ENCODE results near the gene ZBTB4. TPM values are rescaled to one million over a fixed set of nuclear protein-coding genes. Genes with fewer than 3 reads are reported as not detected.
A peak's percentile ranks its signal among the peaks of the same experiment; 100 is the strongest.
"Not testable (repeated sequence)": the region's sequence is repeated elsewhere in the genome, so short reads cannot be mapped to it uniquely, and the experiment has no call there.

Gene ZBTB4
- total RNA-seq, 1 donor from 2014 or later, result 79.0 TPM

DNA sequence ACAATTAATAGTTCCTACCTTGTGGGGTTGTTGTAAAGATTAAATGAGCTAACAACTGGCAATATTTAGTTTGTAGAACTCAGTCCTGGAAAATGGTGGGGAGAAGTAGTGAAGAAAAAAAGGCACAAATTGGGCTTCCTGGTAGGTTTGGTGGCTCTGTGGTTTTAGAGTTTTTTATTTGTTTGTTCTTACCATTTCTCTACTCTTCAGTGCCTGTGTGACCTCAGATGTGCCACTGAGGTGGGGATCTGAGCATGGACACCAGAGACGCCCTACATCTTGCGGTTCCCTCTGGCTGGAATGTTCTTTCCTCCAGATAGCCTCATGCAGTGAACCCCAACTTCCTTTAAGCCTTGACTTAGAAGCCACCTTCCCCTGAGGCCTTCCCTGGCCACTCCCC lies 7.7 kb downstream of the ZBTB4 start:
- Histone ChIP-seq H3K27ac (no peak overlapping the region), H3K27me3 (ENCODE audit: low read depth) (no peaks in the 10 kb centered on the region), H3K4me1 (peaks cover 79% of the 10 kb centered on the region), H3K4me3 (no peak overlapping the region), H3K9me3 (no peaks in the 10 kb centered on the region), H3K36me3 (peaks cover 7% of the 10 kb centered on the region)
- TF ChIP-seq, protein P1, sequence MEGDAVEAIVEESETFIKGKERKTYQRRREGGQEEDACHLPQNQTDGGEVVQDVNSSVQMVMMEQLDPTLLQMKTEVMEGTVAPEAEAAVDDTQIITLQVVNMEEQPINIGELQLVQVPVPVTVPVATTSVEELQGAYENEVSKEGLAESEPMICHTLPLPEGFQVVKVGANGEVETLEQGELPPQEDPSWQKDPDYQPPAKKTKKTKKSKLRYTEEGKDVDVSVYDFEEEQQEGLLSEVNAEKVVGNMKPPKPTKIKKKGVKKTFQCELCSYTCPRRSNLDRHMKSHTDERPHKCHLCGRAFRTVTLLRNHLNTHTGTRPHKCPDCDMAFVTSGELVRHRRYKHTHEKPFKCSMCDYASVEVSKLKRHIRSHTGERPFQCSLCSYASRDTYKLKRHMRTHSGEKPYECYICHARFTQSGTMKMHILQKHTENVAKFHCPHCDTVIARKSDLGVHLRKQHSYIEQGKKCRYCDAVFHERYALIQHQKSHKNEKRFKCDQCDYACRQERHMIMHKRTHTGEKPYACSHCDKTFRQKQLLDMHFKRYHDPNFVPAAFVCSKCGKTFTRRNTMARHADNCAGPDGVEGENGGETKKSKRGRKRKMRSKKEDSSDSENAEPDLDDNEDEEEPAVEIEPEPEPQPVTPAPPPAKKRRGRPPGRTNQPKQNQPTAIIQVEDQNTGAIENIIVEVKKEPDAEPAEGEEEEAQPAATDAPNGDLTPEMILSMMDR (IDR thresholded peaks at IDR 0.05), result no peak
- DNase-seq (no peak), ATAC-seq (no peak)
- intact Hi-C loops (cut with DNase I), result no loop called here

DNA sequence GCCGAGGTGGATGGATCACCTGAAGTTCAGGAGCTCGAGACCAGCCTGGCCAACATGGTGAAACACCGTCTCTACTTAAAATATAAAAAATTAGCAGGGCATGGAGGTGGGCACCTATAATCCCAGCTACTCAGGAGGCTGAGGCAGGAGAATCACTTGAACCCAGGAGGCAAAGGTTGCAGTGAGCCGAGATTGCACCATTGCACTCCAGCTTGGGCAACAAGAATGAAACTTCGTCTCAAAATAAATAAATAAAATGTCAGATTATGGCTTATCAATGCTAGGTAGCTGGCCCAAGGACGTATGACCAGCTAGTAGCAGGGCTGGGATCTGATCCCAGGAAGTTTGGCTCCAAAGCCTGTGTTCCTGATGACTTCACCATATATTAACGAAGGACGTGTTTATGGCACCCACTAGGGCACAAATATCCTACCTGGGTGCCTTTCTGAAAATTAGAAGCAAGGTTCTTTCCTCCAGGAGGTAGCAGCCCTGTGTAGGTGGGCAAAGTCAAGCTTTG lies 8.9 kb downstream of the ZBTB4 start:
- DNase-seq; H3K27me3 ChIP-seq (ENCODE audit: low read depth); ATAC-seq; H3K4me3 ChIP-seq; H3K9me3 ChIP-seq; intact Hi-C loops (cut with DNase I): not testable (repeated sequence)
- Histone ChIP-seq H3K4me1 (peaks cover 76% of the 10 kb centered on the region), H3K27ac (peak overlapping the region; percentile 4), H3K36me3 (peaks cover 18% of the 10 kb centered on the region)

DNA sequence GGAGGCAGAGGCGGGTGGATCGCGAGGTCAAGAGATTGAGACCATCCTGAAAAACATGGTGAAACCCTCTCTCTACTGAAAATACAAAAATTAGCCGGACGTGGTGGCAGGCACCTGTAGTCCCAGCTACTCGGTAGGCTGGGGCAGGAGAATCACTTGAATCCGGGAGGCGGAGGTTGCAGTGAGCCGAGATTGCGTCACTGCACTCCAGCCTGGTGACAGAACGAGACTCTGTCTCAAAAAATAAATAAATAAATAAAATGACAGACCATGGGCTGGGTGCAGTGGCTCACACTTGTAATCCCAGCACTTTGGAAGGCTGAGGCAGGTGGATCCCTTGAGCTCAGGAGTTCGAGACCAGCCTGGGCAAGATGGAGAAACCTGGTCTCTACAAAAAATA lies 9.6 kb downstream of the ZBTB4 start:
- H3K4me1 ChIP-seq, result peaks cover 69% of the 10 kb centered on the region
- ATAC-seq; DNase-seq; H3K27me3 ChIP-seq (ENCODE audit: low read depth); H3K4me3 ChIP-seq; intact Hi-C loops (cut with DNase I); H3K27ac ChIP-seq; H3K9me3 ChIP-seq: not testable (repeated sequence)
- H3K36me3 ChIP-seq, result peaks cover 22% of the 10 kb centered on the region

DNA sequence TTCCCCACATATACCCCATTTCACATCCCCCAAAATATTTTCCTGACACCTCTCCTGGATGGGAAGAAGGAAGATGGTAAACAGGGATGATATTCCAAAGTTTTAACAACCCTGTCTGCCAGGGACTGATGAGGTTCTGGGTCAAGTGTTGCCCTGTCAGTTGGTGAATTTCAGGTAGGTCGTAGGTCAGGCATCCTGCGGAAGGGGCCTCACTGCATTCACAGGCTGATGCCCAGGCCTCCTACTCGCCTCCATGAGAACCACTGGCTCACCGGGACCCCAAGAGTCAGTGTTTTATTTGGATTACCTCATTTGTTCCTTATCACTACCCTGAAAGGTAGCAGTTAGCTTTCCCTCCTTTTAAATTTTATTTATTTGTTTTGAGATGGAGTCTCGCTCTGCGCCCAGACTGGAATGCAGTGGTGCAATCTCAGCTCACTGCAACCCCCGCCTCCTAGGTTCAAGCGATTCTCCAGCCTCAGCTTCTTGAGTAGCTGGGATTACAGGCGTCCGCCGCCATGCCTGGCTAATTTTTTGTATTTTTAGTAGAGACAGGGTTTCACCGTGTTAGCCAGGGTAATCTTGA lies 10.5 kb downstream of the ZBTB4 start:
- TF ChIP-seq, protein P1 (IDR thresholded peaks at IDR 0.05), result no peak
- Histone ChIP-seq H3K9me3 (no peaks in the 10 kb centered on the region), H3K4me3 (no peak overlapping the region), H3K27ac (peak overlapping the region; percentile 37), H3K36me3 (peaks cover 29% of the 10 kb centered on the region), H3K4me1 (peaks cover 61% of the 10 kb centered on the region), H3K27me3 (ENCODE audit: low read depth) (no peaks in the 10 kb centered on the region)
- ATAC-seq (peak in 1 of 2 donors; percentile 20), DNase-seq (no peak)
- intact Hi-C loops (cut with DNase I), result no loop called here

DNA sequence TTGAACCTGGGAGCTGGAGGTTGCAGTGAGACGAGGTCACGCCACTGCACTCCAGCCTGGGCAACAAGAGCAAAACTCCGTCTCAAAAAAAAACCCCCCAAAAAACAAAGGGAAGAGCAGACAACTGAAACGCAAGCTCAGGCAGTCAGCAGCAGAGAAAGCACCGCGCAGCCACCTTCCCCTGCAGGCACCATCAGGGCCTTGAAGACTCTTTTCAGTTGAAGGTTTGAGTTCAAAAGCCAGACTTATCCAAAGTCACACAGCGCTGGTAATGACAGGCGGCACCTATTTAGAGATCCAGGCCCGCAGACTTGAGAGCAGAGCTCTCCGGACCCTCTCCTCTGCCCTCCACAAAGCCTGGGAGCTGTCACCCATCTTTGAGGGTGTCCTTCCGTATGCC lies 11.1 kb downstream of the ZBTB4 start:
- Histone ChIP-seq H3K27ac (peak overlapping the region; percentile 37), H3K4me3 (no peak overlapping the region), H3K9me3 (no peaks in the 10 kb centered on the region), H3K27me3 (ENCODE audit: low read depth) (no peaks in the 10 kb centered on the region), H3K36me3 (peaks cover 36% of the 10 kb centered on the region), H3K4me1 (peaks cover 61% of the 10 kb centered on the region)
- DNase-seq, result no peak
- intact Hi-C loops (cut with DNase I), result no loop called here
- TF ChIP-seq, protein P1 (IDR thresholded peaks at IDR 0.05), result no peak
- no peak for ATAC-seq

DNA sequence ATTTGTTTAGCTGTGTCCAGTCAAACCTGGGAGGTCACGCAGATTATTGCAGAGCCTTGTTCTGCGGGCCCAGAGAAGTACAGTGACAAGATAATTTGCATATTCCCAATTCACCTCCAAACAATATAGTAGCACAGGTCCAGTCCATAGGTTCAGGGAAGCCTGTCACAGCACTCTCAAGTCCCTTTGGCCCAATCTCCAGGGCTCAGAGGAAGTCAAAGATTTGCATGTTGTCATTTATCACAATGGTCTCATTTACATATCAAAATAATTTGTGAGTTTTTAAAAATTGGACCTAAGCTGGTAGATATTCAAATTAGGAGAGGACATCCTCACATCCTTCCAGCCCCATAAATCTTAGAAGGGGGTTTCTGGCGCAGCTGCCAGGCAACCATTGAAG lies 11.9 kb downstream of the ZBTB4 start:
- Histone ChIP-seq H3K4me3 (no peak overlapping the region), H3K4me1 (peaks cover 61% of the 10 kb centered on the region), H3K9me3 (no peaks in the 10 kb centered on the region), H3K36me3 (peaks cover 43% of the 10 kb centered on the region), H3K27me3 (ENCODE audit: low read depth) (no peaks in the 10 kb centered on the region), H3K27ac (peak overlapping the region; percentile 61)
- TF ChIP-seq, protein P1 (IDR thresholded peaks at IDR 0.05), result no peak
- intact Hi-C loops (cut with DNase I), result no loop called here
- ATAC-seq, result no peak
- no peak for DNase-seq
